GM23338 (cell line): Measurements from ENCODE around the gene IRF2. TPM values are rescaled to one million over a fixed set of nuclear protein-coding genes. Genes with fewer than 3 reads are reported as not detected.

ENCODE experiments used
- ATAC-seq: fragments of 200-7000 bp; cut with Tn5 transposase; 3 replicates; pipeline ENCODE4 v1.9.1; 2020
- DNase-seq: peaks from one replicate; pipeline ENCODE4 v3.0.0-alpha.2; 2015; ENCODE audit warnings: low spot score
- H2AFZ ChIP-seq: fragments of 200-600 bp; sonication (generic); 2 replicates; pipeline ENCODE4 v1.8.0; 2016; ENCODE audit warnings: antibody characterized with exemption, mild to moderate bottlenecking, moderate library complexity
- H3F3A ChIP-seq: fragments of 200-600 bp; sonication (generic); replicated peaks from 2 replicates; pipeline ENCODE4 v1.8.0; 2017; ENCODE audit warnings: antibody characterized with exemption, mixed run types, low read depth
- H3K27ac ChIP-seq: fragments of 200-600 bp; sonication (generic); 2 replicates; pipeline ENCODE4 v1.6.1; 2016; ENCODE audit warnings: low read depth
- H3K27me3 ChIP-seq: fragments of 200-600 bp; sonication (generic); 2 replicates; pipeline ENCODE4 v1.8.0; 2016; ENCODE audit warnings: mild to moderate bottlenecking, mixed run types, moderate library complexity; ENCODE audit not compliant: insufficient read depth
- H3K36me3 ChIP-seq: fragments of 200-600 bp; sonication (generic); 2 replicates; pipeline ENCODE4 v1.8.0; 2016; ENCODE audit warnings: mild to moderate bottlenecking; ENCODE audit not compliant: insufficient read depth
- H3K4me1 ChIP-seq: fragments of 200-600 bp; sonication (generic); 2 replicates; pipeline ENCODE4 v1.8.0; 2016; ENCODE audit warnings: mild to moderate bottlenecking, moderate library complexity; ENCODE audit not compliant: insufficient read depth
- H3K4me2 ChIP-seq: fragments of 200-600 bp; sonication (generic); 2 replicates; pipeline ENCODE4 v1.7.1; 2017; ENCODE audit warnings: mixed run types
- H3K4me3 ChIP-seq: fragments of 200-600 bp; sonication (generic); 2 replicates; pipeline ENCODE4 v1.6.1; 2016; ENCODE audit warnings: mixed run types
- H3K79me2 ChIP-seq: fragments of 200-600 bp; sonication (generic); replicated peaks from 2 replicates; pipeline ENCODE4 v1.8.0; 2017; ENCODE audit warnings: mild to moderate bottlenecking; ENCODE audit not compliant: insufficient read depth
- H3K9me2 ChIP-seq: fragments of 200-600 bp; sonication (generic); 2 replicates; pipeline ENCODE4 v1.8.0; 2017; ENCODE audit not compliant: insufficient read depth
- H4K20me1 ChIP-seq: fragments of 200-600 bp; sonication (generic); replicated peaks from 2 replicates; pipeline ENCODE4 v1.8.0; 2017; ENCODE audit warnings: mild to moderate bottlenecking; ENCODE audit not compliant: insufficient read depth
- H3K27ac Mint-ChIP-seq: 2 replicates; pipeline ENCODE4 v1.8.0; 2020; ENCODE audit warnings: inconsistent platforms, mild to moderate bottlenecking, moderate library complexity, mixed read lengths
- H3K27me3 Mint-ChIP-seq: 3 replicates; pipeline ENCODE4 v1.8.0; 2022; ENCODE audit warnings: low read depth, mild to moderate bottlenecking, moderate library complexity, mixed read lengths, inconsistent platforms; ENCODE audit not compliant: insufficient read depth, poor library complexity
- H3K36me3 Mint-ChIP-seq: 3 replicates; pipeline ENCODE4 v1.8.0; 2021; ENCODE audit warnings: low read depth, mild to moderate bottlenecking, inconsistent platforms, moderate library complexity, mixed read lengths
- H3K4me1 Mint-ChIP-seq: 3 replicates; pipeline ENCODE4 v1.8.0; 2020; ENCODE audit warnings: mild to moderate bottlenecking, inconsistent platforms, mixed read lengths
- H3K4me3 Mint-ChIP-seq: 3 replicates; pipeline ENCODE4 v1.8.0; 2021; ENCODE audit warnings: moderate library complexity, mild to moderate bottlenecking, inconsistent platforms, mixed read lengths
- H3K9me3 Mint-ChIP-seq: 3 replicates; pipeline ENCODE4 v1.8.0; 2020; ENCODE audit warnings: moderate library complexity, mild to moderate bottlenecking, inconsistent platforms, mixed read lengths
- CREB1 ChIP-seq: fragments of 250-450 bp; sonication (Bioruptor Pico); IDR thresholded peaks from 2 replicates; pipeline ENCODE4 v1.5.0; 2020; ENCODE audit warnings: low read depth, mild to moderate bottlenecking, moderate library complexity
- EZH2 ChIP-seq: fragments of 200-600 bp; sonication (generic); IDR thresholded peaks from one replicate; pipeline ENCODE4 v1.8.0; 2017; ENCODE audit warnings: antibody characterized with exemption, mild to moderate bottlenecking, low read depth; ENCODE audit not compliant: unreplicated experiment
- EZH2phosphoT487 ChIP-seq: fragments of 200-600 bp; sonication (generic); IDR thresholded peaks from one replicate; pipeline ENCODE4 v1.8.1; 2018; ENCODE audit warnings: antibody characterized with exemption; ENCODE audit not compliant: unreplicated experiment
- JUNB ChIP-seq: IDR thresholded peaks from one replicate; pipeline ENCODE4 v1.6.1; 2016; ENCODE audit warnings: antibody characterized with exemption; ENCODE audit not compliant: unreplicated experiment
- NANOG ChIP-seq: IDR thresholded peaks from 2 replicates; pipeline ENCODE4 v1.6.1; 2016; ENCODE audit warnings: antibody characterized with exemption, borderline replicate concordance
- POLR2AphosphoS5 ChIP-seq: IDR thresholded peaks from 2 replicates; pipeline ENCODE4 v1.6.1; 2016; ENCODE audit warnings: antibody characterized with exemption, low read depth
- REST ChIP-seq: IDR thresholded peaks from one replicate; pipeline ENCODE4 v1.6.1; 2018; ENCODE audit warnings: antibody characterized with exemption; ENCODE audit not compliant: unreplicated experiment
- STAT1 ChIP-seq: IDR thresholded peaks from one replicate; pipeline ENCODE4 v1.6.1; 2016; ENCODE audit warnings: antibody characterized with exemption; ENCODE audit not compliant: unreplicated experiment
- ZNF114 ChIP-seq: fragments of 250-450 bp; sonication (Bioruptor Pico); IDR thresholded peaks from 2 replicates; pipeline ENCODE4 v1.5.0; 2020; ENCODE audit warnings: mild to moderate bottlenecking, moderate library complexity
- ZNF331 ChIP-seq: fragments of 250-450 bp; sonication (Bioruptor Pico); IDR thresholded peaks from 2 replicates; pipeline ENCODE4 v1.5.0; 2020; ENCODE audit warnings: low read depth, mild to moderate bottlenecking, moderate library complexity
- polyA plus RNA-seq: library from polyadenylated mRNA; unstranded; fragments of >200 nt; fragmentation: Nextera tagmentation; extraction: Ambion mirVana; gene quantifications from 2 replicates; pipeline ENCODE4 v1.2.1, GENCODE V29; 2016
- total RNA-seq: library from RNA; depleted of rRNA; stranded (reverse); fragments of >200 nt; shearing (Covaris generic); gene quantifications from 2 replicates; pipeline ENCODE4 v1.2.3, GENCODE V29; 2014
- TF ChIP-seq, protein P1 (sequence below): IDR thresholded peaks from 2 replicates; pipeline ENCODE4 v1.6.1; 2016; ENCODE audit warnings: antibody characterized with exemption
- TF ChIP-seq, protein P2 (sequence below): fragments of 250-450 bp; sonication (Bioruptor Pico); IDR thresholded peaks from 2 replicates; pipeline ENCODE4 v1.5.0; 2020; ENCODE audit warnings: mild to moderate bottlenecking, moderate library complexity
- TF ChIP-seq, protein P3 (sequence below), 2 experiments: fragments of 200-600 bp in 1 of 2; sonication (generic) in 1 of 2; conservative IDR thresholded peaks; 2 replicates each; pipeline versions ENCODE4 v1.5.1 to v1.6.1; 2016 to 2017; ENCODE audit warnings: antibody characterized with exemption in 2 of 2, low read depth in 2 of 2, mild to moderate bottlenecking in 2 of 2, moderate library complexity in 1 of 2

The IRF2 gene
- total and polyA plus RNA-seq, 2 experiments from 2014 or later, result 14.7 to 15.0 TPM

- H3K4me3 ChIP-seq, result no peak overlapping the region
- H3K9me2 ChIP-seq, result no peaks in the 10 kb centered on the region
- ATAC-seq (no peak), DNase-seq (no peak)
- H3K79me2 ChIP-seq, result no peaks in the 10 kb centered on the region
- H3K4me2 ChIP-seq, result no peak overlapping the region
- Mint-ChIP-seq H3K27me3 (peaks cover 3% of the 10 kb centered on the region), H3K4me3 (no peak overlapping the region), H3K27ac (peak overlapping the region; percentile 46; the same call in 1 of the 2 replicates), H3K4me1 (peaks cover 15% of the 10 kb centered on the region), H3K36me3 (peaks cover 39% of the 10 kb centered on the region), H3K9me3 (no peaks in the 10 kb centered on the region)
- peaks cover 14% of the 10 kb centered on the region; the same call in 1 of the 2 replicates for H3K36me3 ChIP-seq
- H3K27ac ChIP-seq, result peak overlapping the region; percentile 39; the same call in 1 of the 2 replicates
- TF ChIP-seq STAT1, result no peak
- TF ChIP-seq ZNF114, result no peak
- no peak for TF ChIP-seq ZNF331 (CRISPR knock-in tag)
- no peak for TF ChIP-seq NANOG
- TF ChIP-seq POLR2AphosphoS5, result no peak
- TF ChIP-seq, protein P1, sequence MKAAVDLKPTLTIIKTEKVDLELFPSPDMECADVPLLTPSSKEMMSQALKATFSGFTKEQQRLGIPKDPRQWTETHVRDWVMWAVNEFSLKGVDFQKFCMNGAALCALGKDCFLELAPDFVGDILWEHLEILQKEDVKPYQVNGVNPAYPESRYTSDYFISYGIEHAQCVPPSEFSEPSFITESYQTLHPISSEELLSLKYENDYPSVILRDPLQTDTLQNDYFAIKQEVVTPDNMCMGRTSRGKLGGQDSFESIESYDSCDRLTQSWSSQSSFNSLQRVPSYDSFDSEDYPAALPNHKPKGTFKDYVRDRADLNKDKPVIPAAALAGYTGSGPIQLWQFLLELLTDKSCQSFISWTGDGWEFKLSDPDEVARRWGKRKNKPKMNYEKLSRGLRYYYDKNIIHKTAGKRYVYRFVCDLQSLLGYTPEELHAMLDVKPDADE, result no peak
- TF ChIP-seq CREB1 (CRISPR knock-in tag), result no peak
- TF ChIP-seq, protein P2, sequence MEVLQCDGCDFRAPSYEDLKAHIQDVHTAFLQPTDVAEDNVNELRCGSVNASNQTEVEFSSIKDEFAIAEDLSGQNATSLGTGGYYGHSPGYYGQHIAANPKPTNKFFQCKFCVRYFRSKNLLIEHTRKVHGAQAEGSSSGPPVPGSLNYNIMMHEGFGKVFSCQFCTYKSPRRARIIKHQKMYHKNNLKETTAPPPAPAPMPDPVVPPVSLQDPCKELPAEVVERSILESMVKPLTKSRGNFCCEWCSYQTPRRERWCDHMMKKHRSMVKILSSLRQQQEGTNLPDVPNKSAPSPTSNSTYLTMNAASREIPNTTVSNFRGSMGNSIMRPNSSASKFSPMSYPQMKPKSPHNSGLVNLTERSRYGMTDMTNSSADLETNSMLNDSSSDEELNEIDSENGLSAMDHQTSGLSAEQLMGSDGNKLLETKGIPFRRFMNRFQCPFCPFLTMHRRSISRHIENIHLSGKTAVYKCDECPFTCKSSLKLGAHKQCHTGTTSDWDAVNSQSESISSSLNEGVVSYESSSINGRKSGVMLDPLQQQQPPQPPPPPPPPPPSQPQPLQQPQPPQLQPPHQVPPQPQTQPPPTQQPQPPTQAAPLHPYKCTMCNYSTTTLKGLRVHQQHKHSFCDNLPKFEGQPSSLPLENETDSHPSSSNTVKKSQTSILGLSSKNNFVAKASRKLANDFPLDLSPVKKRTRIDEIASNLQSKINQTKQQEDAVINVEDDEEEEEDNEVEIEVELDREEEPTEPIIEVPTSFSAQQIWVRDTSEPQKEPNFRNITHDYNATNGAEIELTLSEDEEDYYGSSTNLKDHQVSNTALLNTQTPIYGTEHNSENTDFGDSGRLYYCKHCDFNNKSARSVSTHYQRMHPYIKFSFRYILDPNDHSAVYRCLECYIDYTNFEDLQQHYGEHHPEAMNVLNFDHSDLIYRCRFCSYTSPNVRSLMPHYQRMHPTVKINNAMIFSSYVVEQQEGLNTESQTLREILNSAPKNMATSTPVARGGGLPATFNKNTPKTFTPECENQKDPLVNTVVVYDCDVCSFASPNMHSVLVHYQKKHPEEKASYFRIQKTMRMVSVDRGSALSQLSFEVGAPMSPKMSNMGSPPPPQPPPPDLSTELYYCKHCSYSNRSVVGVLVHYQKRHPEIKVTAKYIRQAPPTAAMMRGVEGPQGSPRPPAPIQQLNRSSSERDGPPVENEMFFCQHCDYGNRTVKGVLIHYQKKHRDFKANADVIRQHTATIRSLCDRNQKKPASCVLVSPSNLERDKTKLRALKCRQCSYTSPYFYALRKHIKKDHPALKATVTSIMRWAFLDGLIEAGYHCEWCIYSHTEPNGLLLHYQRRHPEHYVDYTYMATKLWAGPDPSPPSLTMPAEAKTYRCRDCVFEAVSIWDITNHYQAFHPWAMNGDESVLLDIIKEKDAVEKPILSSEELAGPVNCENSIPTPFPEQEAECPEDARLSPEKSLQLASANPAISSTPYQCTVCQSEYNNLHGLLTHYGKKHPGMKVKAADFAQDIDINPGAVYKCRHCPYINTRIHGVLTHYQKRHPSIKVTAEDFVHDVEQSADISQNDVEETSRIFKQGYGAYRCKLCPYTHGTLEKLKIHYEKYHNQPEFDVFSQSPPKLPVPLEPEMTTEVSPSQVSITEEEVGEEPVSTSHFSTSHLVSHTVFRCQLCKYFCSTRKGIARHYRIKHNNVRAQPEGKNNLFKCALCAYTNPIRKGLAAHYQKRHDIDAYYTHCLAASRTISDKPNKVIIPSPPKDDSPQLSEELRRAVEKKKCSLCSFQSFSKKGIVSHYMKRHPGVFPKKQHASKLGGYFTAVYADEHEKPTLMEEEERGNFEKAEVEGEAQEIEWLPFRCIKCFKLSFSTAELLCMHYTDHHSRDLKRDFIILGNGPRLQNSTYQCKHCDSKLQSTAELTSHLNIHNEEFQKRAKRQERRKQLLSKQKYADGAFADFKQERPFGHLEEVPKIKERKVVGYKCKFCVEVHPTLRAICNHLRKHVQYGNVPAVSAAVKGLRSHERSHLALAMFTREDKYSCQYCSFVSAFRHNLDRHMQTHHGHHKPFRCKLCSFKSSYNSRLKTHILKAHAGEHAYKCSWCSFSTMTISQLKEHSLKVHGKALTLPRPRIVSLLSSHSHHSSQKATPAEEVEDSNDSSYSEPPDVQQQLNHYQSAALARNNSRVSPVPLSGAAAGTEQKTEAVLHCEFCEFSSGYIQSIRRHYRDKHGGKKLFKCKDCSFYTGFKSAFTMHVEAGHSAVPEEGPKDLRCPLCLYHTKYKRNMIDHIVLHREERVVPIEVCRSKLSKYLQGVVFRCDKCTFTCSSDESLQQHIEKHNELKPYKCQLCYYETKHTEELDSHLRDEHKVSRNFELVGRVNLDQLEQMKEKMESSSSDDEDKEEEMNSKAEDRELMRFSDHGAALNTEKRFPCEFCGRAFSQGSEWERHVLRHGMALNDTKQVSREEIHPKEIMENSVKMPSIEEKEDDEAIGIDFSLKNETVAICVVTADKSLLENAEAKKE (CRISPR knock-in tag), result no peak
- no peak for TF ChIP-seq EZH2
- TF ChIP-seq EZH2phosphoT487, result no peak
- TF ChIP-seq, protein P3, sequence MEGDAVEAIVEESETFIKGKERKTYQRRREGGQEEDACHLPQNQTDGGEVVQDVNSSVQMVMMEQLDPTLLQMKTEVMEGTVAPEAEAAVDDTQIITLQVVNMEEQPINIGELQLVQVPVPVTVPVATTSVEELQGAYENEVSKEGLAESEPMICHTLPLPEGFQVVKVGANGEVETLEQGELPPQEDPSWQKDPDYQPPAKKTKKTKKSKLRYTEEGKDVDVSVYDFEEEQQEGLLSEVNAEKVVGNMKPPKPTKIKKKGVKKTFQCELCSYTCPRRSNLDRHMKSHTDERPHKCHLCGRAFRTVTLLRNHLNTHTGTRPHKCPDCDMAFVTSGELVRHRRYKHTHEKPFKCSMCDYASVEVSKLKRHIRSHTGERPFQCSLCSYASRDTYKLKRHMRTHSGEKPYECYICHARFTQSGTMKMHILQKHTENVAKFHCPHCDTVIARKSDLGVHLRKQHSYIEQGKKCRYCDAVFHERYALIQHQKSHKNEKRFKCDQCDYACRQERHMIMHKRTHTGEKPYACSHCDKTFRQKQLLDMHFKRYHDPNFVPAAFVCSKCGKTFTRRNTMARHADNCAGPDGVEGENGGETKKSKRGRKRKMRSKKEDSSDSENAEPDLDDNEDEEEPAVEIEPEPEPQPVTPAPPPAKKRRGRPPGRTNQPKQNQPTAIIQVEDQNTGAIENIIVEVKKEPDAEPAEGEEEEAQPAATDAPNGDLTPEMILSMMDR (conservative IDR thresholded peaks at IDR 0.05; ENCODE audit: low read depth in 2 of 2), result no peak
- no peak for TF ChIP-seq JUNB
- TF ChIP-seq REST, result no peak
- H3F3A ChIP-seq, result no peaks in the 10 kb centered on the region
- H2AFZ ChIP-seq, result no peak overlapping the region
- H3K4me1 ChIP-seq, result peaks cover 6% of the 10 kb centered on the region
- H3K27me3 ChIP-seq, result no peaks in the 10 kb centered on the region
- H4K20me1 ChIP-seq, result no peaks in the 10 kb centered on the region
These were observed 60.9 kb downstream of the IRF2 start for GRCh38 chr4:184413261-184414046.
